Measurements from ENCODE around the gene SCRN1. TPM values are rescaled to one million over a fixed set of nuclear protein-coding genes. Genes with fewer than 3 reads are reported as not detected.

SCRN1 gene
- total and polyA plus RNA-seq, 2 experiments from 2014 or later: 47.1 to 73.5 TPM

DNA sequence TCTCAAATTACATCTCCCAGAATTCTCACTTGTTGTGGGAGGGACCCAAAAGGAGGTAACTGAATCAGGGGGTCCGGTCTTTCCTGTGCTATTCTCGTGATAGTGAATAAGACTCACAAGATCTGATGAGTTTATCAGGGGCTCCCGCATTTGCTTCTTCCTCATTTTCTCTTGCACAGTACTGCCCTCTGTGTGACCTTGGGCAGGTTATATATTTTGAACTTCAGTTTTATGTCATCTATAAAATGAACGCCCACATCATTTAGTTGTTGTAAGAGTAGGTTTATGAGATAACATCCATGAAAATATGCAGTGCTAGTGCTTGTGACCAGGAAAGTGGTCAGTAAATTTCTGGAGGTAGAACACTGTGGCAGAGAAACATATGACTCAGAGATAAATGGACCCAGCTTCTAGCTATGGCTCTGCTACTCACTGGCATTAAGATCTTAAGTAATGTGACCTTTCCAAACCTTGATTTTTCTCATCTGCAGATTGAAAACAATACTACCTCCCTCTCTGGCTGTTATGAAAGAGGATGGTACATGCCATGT, 44.3 kb downstream of the SCRN1 start:
- no peak overlapping the region for H3K4me3 ChIP-seq
- H4K20me1 ChIP-seq (ENCODE audit: insufficient read depth, poor library complexity, severe bottlenecking): no peaks in the 10 kb centered on the region
- 94% methylated on average over 4 of the region's 4 CpGs for WGBS (ENCODE audit: low lambda C conversion rate, missing lambda C conversion rate)
- H3K9me3 ChIP-seq (ENCODE audit: low read depth): no peaks in the 10 kb centered on the region
- no peaks in the 10 kb centered on the region for H3K36me3 ChIP-seq (replicated peaks; ENCODE audit: insufficient read depth, low read depth)
- no peak overlapping the region for H3K27ac ChIP-seq
- H3K4me2 ChIP-seq: no peak overlapping the region
- DNase-seq (ENCODE audit: low spot score): no peak
- no peaks in the 10 kb centered on the region for H3K9me2 ChIP-seq (replicated peaks; ENCODE audit: insufficient read depth)
- no peak for TF ChIP-seq CTCF (IDR thresholded peaks at IDR 0.05; ENCODE audit: poor library complexity)
- no peak for TF ChIP-seq EZH2phosphoT487 (IDR thresholded peaks at IDR 0.05; ENCODE audit: low read depth, severe bottlenecking, unreplicated experiment)
- no peak for TF ChIP-seq EZH2 (IDR thresholded peaks at IDR 0.05; ENCODE audit: borderline replicate concordance)
- no peaks in the 10 kb centered on the region for H3K79me2 ChIP-seq
- H2AFZ ChIP-seq: no peak overlapping the region
- no peaks in the 10 kb centered on the region for H3K4me1 ChIP-seq (ENCODE audit: insufficient read depth)
- H3K27me3 ChIP-seq: no peaks in the 10 kb centered on the region

DNA sequence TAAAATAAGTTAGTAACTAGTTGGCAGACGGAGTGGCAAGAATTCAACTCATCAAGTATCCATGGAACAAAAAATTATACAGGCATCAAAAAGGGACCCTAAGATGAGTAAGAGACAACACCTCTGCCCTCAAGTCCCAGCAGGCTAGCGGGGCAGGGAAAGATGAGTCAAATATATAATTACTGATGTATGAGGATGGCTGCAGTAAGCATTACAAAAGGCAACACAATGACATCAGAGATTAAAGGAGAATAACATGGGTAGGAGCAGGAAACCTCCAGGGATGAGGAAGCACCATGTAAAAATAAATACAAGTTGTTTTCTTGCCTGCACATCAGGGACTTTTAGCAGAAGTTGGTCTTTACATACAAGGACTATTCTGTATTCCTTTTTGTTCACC, 49.4 kb downstream of the SCRN1 start:
- Histone ChIP-seq H3K4me2 (no peak overlapping the region), H4K20me1 (ENCODE audit: insufficient read depth, poor library complexity, severe bottlenecking) (no peaks in the 10 kb centered on the region), H3K27ac (no peak overlapping the region), H3K79me2 (no peaks in the 10 kb centered on the region), H3K4me1 (ENCODE audit: insufficient read depth) (no peaks in the 10 kb centered on the region), H3K4me3 (no peak overlapping the region), H2AFZ (no peak overlapping the region), H3K27me3 (no peaks in the 10 kb centered on the region), H3K36me3 (replicated peaks; ENCODE audit: insufficient read depth, low read depth) (no peaks in the 10 kb centered on the region), H3K9me3 (ENCODE audit: low read depth) (no peaks in the 10 kb centered on the region), H3K9me2 (replicated peaks; ENCODE audit: insufficient read depth) (no peaks in the 10 kb centered on the region)
- TF ChIP-seq EZH2phosphoT487 (IDR thresholded peaks at IDR 0.05; ENCODE audit: low read depth, severe bottlenecking, unreplicated experiment) (no peak), EZH2 (IDR thresholded peaks at IDR 0.05; ENCODE audit: borderline replicate concordance) (no peak), CTCF (IDR thresholded peaks at IDR 0.05; ENCODE audit: poor library complexity) (no peak)
- 93% methylated on average over 2 of the region's 2 CpGs for WGBS (ENCODE audit: low lambda C conversion rate, missing lambda C conversion rate)
- no peak for DNase-seq (ENCODE audit: low spot score)

DNA sequence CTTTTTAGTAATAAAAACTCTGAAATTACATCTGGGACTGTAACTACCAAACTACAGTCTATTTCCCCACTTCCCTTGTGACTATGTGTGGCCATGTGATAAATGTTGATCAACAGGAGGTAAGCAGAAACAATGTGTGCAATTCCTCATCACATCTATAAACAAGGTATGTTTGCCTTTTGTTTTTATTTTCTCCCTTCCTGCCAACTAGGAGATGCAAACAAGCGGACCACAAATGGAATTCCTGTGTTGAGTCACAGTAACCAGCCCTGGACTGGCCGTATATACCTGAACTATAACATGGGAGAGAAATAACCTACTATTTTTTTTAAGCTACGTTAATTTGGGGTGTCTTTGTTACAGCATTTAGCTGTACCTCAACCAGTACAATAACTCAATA, 52.5 kb downstream of the SCRN1 start:
- Histone ChIP-seq H3K9me3 (ENCODE audit: low read depth) (no peaks in the 10 kb centered on the region), H3K4me1 (ENCODE audit: insufficient read depth) (no peaks in the 10 kb centered on the region), H3K4me2 (no peak overlapping the region), H3K27me3 (no peaks in the 10 kb centered on the region), H3K27ac (no peak overlapping the region), H3K36me3 (replicated peaks; ENCODE audit: insufficient read depth, low read depth) (no peaks in the 10 kb centered on the region), H3K9me2 (replicated peaks; ENCODE audit: insufficient read depth) (no peaks in the 10 kb centered on the region), H3K4me3 (no peak overlapping the region), H3K79me2 (no peaks in the 10 kb centered on the region), H4K20me1 (ENCODE audit: insufficient read depth, poor library complexity, severe bottlenecking) (no peaks in the 10 kb centered on the region), H2AFZ (no peak overlapping the region)
- TF ChIP-seq CTCF (IDR thresholded peaks at IDR 0.05; ENCODE audit: poor library complexity) (no peak), EZH2phosphoT487 (IDR thresholded peaks at IDR 0.05; ENCODE audit: low read depth, severe bottlenecking, unreplicated experiment) (no peak), EZH2 (IDR thresholded peaks at IDR 0.05; ENCODE audit: borderline replicate concordance) (no peak)
- no peak for DNase-seq (ENCODE audit: low spot score)
- 89% methylated on average over 3 of the region's 3 CpGs for WGBS (ENCODE audit: low lambda C conversion rate, missing lambda C conversion rate)

DNA sequence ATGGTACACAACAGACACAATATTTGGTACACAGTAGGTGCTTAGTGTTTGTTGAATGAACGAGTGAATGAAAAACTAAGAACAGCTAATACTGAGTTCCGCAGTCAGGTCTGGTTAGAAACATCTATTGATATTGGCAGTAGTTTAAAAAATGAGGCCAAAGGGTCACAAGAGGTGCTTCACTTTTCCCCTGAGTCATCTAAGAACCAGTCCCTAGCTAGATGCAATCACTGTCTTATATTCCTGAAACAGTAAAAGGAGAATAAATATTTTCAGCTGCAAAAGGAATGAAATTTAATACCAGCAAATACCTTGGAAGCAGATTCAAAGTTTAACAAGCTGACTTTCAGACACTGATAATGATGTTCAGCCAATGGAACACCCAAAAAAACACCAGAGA, 54.5 kb downstream of the SCRN1 start:
- no peaks in the 10 kb centered on the region for H3K79me2 ChIP-seq
- H4K20me1 ChIP-seq (ENCODE audit: insufficient read depth, poor library complexity, severe bottlenecking): no peaks in the 10 kb centered on the region
- no peak overlapping the region for H3K4me2 ChIP-seq
- DNase-seq (ENCODE audit: low spot score): no peak
- H3K4me3 ChIP-seq: no peak overlapping the region
- H3K9me2 ChIP-seq (replicated peaks; ENCODE audit: insufficient read depth): no peaks in the 10 kb centered on the region
- TF ChIP-seq EZH2 (IDR thresholded peaks at IDR 0.05; ENCODE audit: borderline replicate concordance) (no peak), EZH2phosphoT487 (IDR thresholded peaks at IDR 0.05; ENCODE audit: low read depth, severe bottlenecking, unreplicated experiment) (no peak), CTCF (IDR thresholded peaks at IDR 0.05; ENCODE audit: poor library complexity) (no peak)
- WGBS (ENCODE audit: low lambda C conversion rate, missing lambda C conversion rate): 98% methylated on average over 2 of the region's 2 CpGs
- no peak overlapping the region for H3K27ac ChIP-seq
- no peaks in the 10 kb centered on the region for H3K27me3 ChIP-seq
- no peaks in the 10 kb centered on the region for H3K4me1 ChIP-seq (ENCODE audit: insufficient read depth)
- H3K36me3 ChIP-seq (replicated peaks; ENCODE audit: insufficient read depth, low read depth): no peaks in the 10 kb centered on the region
- no peak overlapping the region for H2AFZ ChIP-seq
- H3K9me3 ChIP-seq (ENCODE audit: low read depth): no peaks in the 10 kb centered on the region

Measured in hepatocyte (in vitro differentiated cells).